Peyer's patch (tissue), 4 donors: ENCODE measurements around the gene PSMG2.

Experiments used
- CTCF ChIP-seq, 6 experiments: fragments of 450-650 bp in 4 of 6; fragments of 200-600 bp in 2 of 6; sonication (generic) in 1 of 6; IDR thresholded peaks; one replicate each; pipeline ENCODE4 v1.5.1; 2017 to 2019; ENCODE audit warnings: antibody characterized with exemption in 6 of 6, mild to moderate bottlenecking in 3 of 6, moderate library complexity in 1 of 6
- POLR2A ChIP-seq, 2 donors: fragments of 450-650 bp; IDR thresholded peaks; one replicate each; pipeline ENCODE4 v1.5.1; 2017; ENCODE audit warnings: antibody characterized with exemption in 2 of 2, mild to moderate bottlenecking in 2 of 2, moderate library complexity in 2 of 2

- TF ChIP-seq CTCF (IDR thresholded peaks at IDR 0.05) (no peak), POLR2A (IDR thresholded peaks at IDR 0.05) (no peak)
Measured at GRCh38 chr18:12766986-12767433, 64.2 kb downstream of the PSMG2 start.
